Measurements from ENCODE around the gene S1PR3. TPM values are rescaled to one million over a fixed set of nuclear protein-coding genes. Genes with fewer than 3 reads are reported as not detected.

The S1PR3 gene
- total and polyA plus RNA-seq, 2 donors (not counting 3 experiments of a cell fraction or from before 2014, with no cell fraction given): 12.5 to 25.8 TPM

GRCh38 chr9:89008055-89008743, 16.9 kb downstream of the S1PR3 start:
- Histone ChIP-seq H3K4me3 (replicated peaks in 1 of 3; ENCODE audit: insufficient read depth in 1 of 3, low read depth in 1 of 3, low read length in 3 of 3) (no peak overlapping the region), H3K9ac (replicated peaks; ENCODE audit: extremely low read depth, insufficient read depth, low read length) (no peak overlapping the region), H2AFZ (ENCODE audit: low read depth, low read length) (no peak overlapping the region), H4K20me1 (replicated peaks; ENCODE audit: control insufficient read depth, extremely low read depth, insufficient read depth, low read length) (no peaks in the 10 kb centered on the region), H3K4me1 (ENCODE audit: control insufficient read depth, extremely low read depth, insufficient read depth, low read length) (peaks cover under 1% of the 10 kb centered on the region), H3K36me3 (ENCODE audit: control insufficient read depth in 2 of 2, extremely low read depth in 1 of 2, insufficient read depth in 2 of 2, low read length in 2 of 2) (no peaks in the 10 kb centered on the region), H3K27ac (ENCODE audit: insufficient read depth, low read depth, low read length) (no peak overlapping the region), H3K4me2 (ENCODE audit: insufficient read depth, low read length) (no peak overlapping the region), H3K9me3 (replicated peaks; ENCODE audit: control insufficient read depth, insufficient read depth, low read length) (no peaks in the 10 kb centered on the region), H3K79me2 (ENCODE audit: control insufficient read depth, insufficient read depth, low read length) (peaks cover 3% of the 10 kb centered on the region), H3K9me1 (replicated peaks; ENCODE audit: control insufficient read depth, extremely low read depth, insufficient read depth, low read length) (no peaks in the 10 kb centered on the region), H3K27me3 (ENCODE audit: control insufficient read depth in 2 of 2, insufficient read depth in 2 of 2, low read length in 2 of 2) (peaks cover 0 to 2% of the 10 kb centered on the region in 2 experiments)
- no peak for DNase-seq (ENCODE audit: low read depth, low spot score)
- no TSS peak for BruUV-seq (replicated peaks)
- intact Hi-C loops (cut with micrococcal nuclease) (no loop called here), dilution Hi-C loops (cut with MboI; ENCODE audit: extremely low pct_ligation_motif_present, low sequenced_read_pairs) (no loop called here)
- FAIRE-seq: no peak
- POLR2A ChIA-PET: no interaction called here
- no peak for TF ChIP-seq FOS (IDR thresholded peaks at IDR 0.05; ENCODE audit: borderline replicate concordance, insufficient read depth, low read length)
- TF ChIP-seq MYC (IDR thresholded peaks at IDR 0.05; ENCODE audit: low read depth, low read length): no peak
- no peak for TF ChIP-seq CTCF (IDR thresholded peaks at IDR 0.05; ENCODE audit: extremely low read depth in 1 of 2, insufficient read depth in 1 of 2, low read depth in 1 of 2, low read length in 2 of 2)
- no peak for TF ChIP-seq JUN (IDR thresholded peaks at IDR 0.05; ENCODE audit: borderline replicate concordance, insufficient read depth, insufficient read length, low read depth)
- TF ChIP-seq POLR2AphosphoS5 (IDR thresholded peaks at IDR 0.05; ENCODE audit: insufficient read depth, low read depth, low read length): no peak
- no peak for TF ChIP-seq GATA2 (IDR thresholded peaks at IDR 0.05; ENCODE audit: insufficient read depth, insufficient read length, low read depth, low read length)
- TF ChIP-seq POLR2A (IDR thresholded peaks at IDR 0.05; ENCODE audit: low read depth, low read length): no peak
- no peak for TF ChIP-seq EZH2 (IDR thresholded peaks at IDR 0.05; ENCODE audit: borderline replicate concordance, low read depth, low read length, severe bottlenecking)
- no peak for TF ChIP-seq MAX (IDR thresholded peaks at IDR 0.05; ENCODE audit: insufficient read depth, insufficient read length)
- CTCF ChIA-PET: interaction anchor here (1.6 to 1.7 kb wide), 3 partner anchors 181 to 348 kb away, joined by 3 to 11 read pairs (median 5); no protein-coding TSS in a partner anchor

All from endothelial cell of umbilical vein (primary cell).